Transverse colon (tissue), 4 donors: ENCODE data around the gene CFAP99. TPM values are rescaled to one million over a fixed set of nuclear protein-coding genes. Genes with fewer than 3 reads are reported as not detected.

Experiments
- DNase-seq: peaks from one replicate; pipeline ENCODE4 v3.0.0-alpha.2; 2019
- H3K27ac ChIP-seq, 4 donors: fragments of 200-600 bp; sonication (generic); 2 replicates each; pipeline ENCODE4 v1.5.1; 2016 to 2018; ENCODE audit warnings: inconsistent platforms in 4 of 4
- H3K27me3 ChIP-seq: fragments of 200-600 bp; sonication (generic); 2 replicates; pipeline ENCODE4 v1.5.1; 2017; ENCODE audit warnings: inconsistent platforms
- H3K36me3 ChIP-seq, 4 donors: fragments of 200-600 bp; sonication (generic); 2 replicates each; pipeline ENCODE4 v1.5.1; 2017 to 2019; ENCODE audit warnings: inconsistent platforms in 4 of 4
- H3K4me1 ChIP-seq, 4 donors: fragments of 200-600 bp; sonication (generic); 2 replicates each; pipeline ENCODE4 v1.5.1; 2017 to 2020; ENCODE audit warnings: inconsistent platforms in 4 of 4
- H3K4me3 ChIP-seq, 4 donors: fragments of 200-600 bp; sonication (generic); 1 replicate in 1 of 4; 2 replicates in 3 of 4; pipeline versions ENCODE4 v1.5.1 to v1.6.1; 2017 to 2019; ENCODE audit warnings: inconsistent platforms in 4 of 4
- H3K9me3 ChIP-seq, 2 donors: fragments of 200-600 bp; sonication (generic); 2 replicates each; pipeline ENCODE4 v1.5.1; 2017 to 2019; ENCODE audit warnings: inconsistent platforms in 2 of 2
- EP300 ChIP-seq: sonication (generic); formaldehyde crosslinking; IDR thresholded peaks from one replicate; pipeline ENCODE4 v1.6.1; 2017; ENCODE audit warnings: antibody characterized with exemption, low read depth
- POLR2A ChIP-seq: fragments of 450-650 bp; IDR thresholded peaks from one replicate; pipeline ENCODE4 v1.6.1; 2016; ENCODE audit warnings: antibody characterized with exemption, mild to moderate bottlenecking, moderate library complexity
- POLR2AphosphoS5 ChIP-seq, 3 donors: sonication (generic); formaldehyde crosslinking; IDR thresholded peaks; one replicate each; pipeline ENCODE4 v1.6.1; 2016; ENCODE audit warnings: antibody characterized with exemption in 3 of 3
- WGBS, 2 donors: methylation state at CpG; one replicate each; pipeline ENCODE4 v1.1.5; 2018; ENCODE audit warnings: low coverage in 1 of 2; 5-methylcytosine and 5-hydroxymethylcytosine counted together
- in situ Hi-C, 4 donors: fragments of 200-750 bp; cut with MboI; loops; one replicate each; pipeline versions ENCODE4 v1.15.0 to v1.15.1; 2017; ENCODE audit warnings: low sequenced_read_pairs in 3 of 4, low pct_ligation_motif_present in 1 of 4, low pct_unique_long_range_greater_than_20kb in 1 of 4
- intact Hi-C: fragments of 100-400 bp; cut with DNase I; formaldehyde crosslinking; loops from one replicate; pipeline ENCODE4 v1.15.1; 2023; ENCODE audit warnings: low total_unique reads
- total RNA-seq, 4 donors: library from RNA; depleted of rRNA; stranded (reverse); fragments of >200 nt; gene quantifications; one replicate each; pipeline ENCODE4 v1.1.0, GENCODE V29; 2016
- TF ChIP-seq, protein P1 (sequence below), 5 experiments: fragments of 200-600 bp in 3 of 5; fragments of 450-650 bp in 2 of 5; sonication (generic) in 3 of 5; IDR thresholded peaks; 1 replicate in 2 of 5; 2 replicates in 3 of 5; pipeline ENCODE4 v1.5.1; 2016 to 2017; ENCODE audit warnings: antibody characterized with exemption in 5 of 5, inconsistent platforms in 3 of 5, mild to moderate bottlenecking in 2 of 5, moderate library complexity in 1 of 5

CFAP99 gene
- total RNA-seq, 4 donors from 2014 or later: 0.32 to 0.82 (median 0.60) TPM; not detected in 1

DNA sequence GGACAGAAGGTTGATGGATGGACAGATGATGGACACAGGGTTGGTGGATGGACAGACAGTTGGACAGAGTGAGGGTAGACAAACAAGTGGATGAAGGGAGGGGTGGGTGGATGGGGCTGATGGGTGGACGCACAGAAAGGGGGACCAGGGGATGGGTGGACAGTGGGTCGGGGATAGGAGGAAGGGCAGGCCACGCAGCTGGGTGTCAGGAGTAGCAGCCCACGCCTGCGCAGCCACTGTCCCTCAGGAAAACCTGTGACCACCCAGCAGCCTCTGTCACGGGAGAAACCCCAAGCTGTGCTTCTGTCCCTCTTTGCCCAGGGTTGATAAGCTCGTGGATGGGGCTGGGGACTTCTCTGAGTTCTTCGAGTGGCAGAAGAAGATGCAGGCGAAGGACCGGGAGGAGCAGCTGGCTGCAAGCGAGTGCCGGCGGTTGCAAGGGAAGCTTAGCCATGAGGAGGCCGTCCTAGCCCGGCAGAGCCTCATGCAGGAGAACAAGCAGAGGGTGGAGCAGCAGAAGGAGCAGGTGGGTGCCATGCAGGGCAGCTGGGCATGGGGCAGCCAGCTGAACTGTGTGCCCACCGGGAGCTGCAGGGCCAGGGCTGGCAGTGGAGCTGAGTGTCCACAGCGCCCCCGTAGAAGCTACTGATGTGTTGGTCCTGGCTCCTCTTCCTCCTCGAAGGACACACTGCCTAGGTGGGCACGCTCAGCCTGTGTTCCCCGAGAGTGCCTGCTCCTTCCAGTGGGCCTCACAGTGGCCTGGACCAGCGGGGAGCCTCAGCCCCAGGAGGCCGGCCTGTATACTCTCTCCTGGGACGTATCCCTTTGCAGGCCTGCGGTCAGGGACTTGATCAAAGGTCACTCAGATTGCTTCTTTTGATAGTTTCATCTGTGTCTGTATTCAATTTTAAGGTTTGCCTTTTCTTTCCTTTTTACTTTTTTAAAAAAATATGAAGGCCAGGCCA lies 33.3 kb downstream of the CFAP99 start:
- Histone ChIP-seq H3K4me1 (no peaks in the 10 kb centered on the region), H3K36me3 (no peaks in the 10 kb centered on the region), H3K27ac (no peak overlapping the region), H3K27me3 (no peaks in the 10 kb centered on the region), H3K4me3 (no peak overlapping the region), H3K9me3 (no peaks in the 10 kb centered on the region)
- WGBS, 2 donors: 80 to 82% methylated on average over 16 to 22 of the region's 25 CpGs
- intact Hi-C loops (no loop called here), in situ Hi-C loops (loop anchor here in 1 of 4 donors (25.0 kb wide), 1 partner anchor 215 kb away; the partner anchor contains the start of genes HAUS3 and POLN)
- no peak for DNase-seq
- TF ChIP-seq, protein P1, sequence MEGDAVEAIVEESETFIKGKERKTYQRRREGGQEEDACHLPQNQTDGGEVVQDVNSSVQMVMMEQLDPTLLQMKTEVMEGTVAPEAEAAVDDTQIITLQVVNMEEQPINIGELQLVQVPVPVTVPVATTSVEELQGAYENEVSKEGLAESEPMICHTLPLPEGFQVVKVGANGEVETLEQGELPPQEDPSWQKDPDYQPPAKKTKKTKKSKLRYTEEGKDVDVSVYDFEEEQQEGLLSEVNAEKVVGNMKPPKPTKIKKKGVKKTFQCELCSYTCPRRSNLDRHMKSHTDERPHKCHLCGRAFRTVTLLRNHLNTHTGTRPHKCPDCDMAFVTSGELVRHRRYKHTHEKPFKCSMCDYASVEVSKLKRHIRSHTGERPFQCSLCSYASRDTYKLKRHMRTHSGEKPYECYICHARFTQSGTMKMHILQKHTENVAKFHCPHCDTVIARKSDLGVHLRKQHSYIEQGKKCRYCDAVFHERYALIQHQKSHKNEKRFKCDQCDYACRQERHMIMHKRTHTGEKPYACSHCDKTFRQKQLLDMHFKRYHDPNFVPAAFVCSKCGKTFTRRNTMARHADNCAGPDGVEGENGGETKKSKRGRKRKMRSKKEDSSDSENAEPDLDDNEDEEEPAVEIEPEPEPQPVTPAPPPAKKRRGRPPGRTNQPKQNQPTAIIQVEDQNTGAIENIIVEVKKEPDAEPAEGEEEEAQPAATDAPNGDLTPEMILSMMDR (IDR thresholded peaks at IDR 0.05): no peak
- no peak for TF ChIP-seq POLR2A
- TF ChIP-seq POLR2AphosphoS5 (IDR thresholded peaks at IDR 0.05): no peak
- TF ChIP-seq EP300: no peak

DNA sequence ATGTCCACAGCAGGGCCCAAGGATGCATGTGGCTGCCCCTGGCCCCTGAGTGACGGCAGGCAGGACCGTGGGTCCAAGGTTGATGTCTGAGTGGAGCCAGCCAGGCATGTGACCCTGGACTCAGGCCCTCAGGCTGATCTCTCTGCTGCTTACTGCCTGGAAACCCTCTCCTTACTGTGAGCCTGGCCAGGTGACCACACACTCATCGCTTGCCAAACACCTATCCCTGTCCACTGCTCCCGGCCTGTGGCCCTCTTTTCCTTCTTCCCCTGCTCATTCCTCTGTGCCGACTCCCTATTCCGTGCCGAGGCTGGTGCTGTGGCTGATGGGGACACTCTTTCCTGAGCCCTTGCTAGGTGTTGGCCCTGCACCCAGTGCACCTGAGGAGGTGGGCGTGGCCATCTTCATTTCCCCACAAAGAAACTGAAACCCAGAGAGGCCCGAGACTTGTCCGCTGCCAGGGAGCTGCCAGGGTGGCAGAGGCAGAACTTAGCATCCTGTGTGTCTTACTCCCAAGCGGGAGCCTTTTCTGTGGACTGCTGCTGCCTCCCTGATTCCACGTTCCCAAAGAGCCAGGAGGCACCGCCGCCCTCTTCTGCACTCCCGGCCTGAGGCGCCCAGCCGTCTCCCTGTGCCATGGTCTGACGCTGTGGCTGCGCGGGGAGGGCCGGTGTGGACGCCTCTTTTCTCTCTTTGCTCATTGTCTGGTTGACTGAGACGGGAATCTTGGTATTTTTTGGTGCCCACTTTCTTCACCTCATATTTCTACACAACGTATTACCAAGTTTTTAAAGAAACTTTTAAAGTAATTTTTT lies 38.9 kb downstream of the CFAP99 start:
- TF ChIP-seq, protein P1 (IDR thresholded peaks at IDR 0.05): no peak
- TF ChIP-seq EP300 (no peak), POLR2AphosphoS5 (IDR thresholded peaks at IDR 0.05) (no peak), POLR2A (no peak)
- Histone ChIP-seq H3K4me3 (no peak overlapping the region), H3K27me3 (no peaks in the 10 kb centered on the region), H3K36me3 (no peaks in the 10 kb centered on the region), H3K4me1 (peaks cover 4 to 6% (median 5%) of the 10 kb centered on the region in 4 donors), H3K27ac (no peak overlapping the region), H3K9me3 (no peaks in the 10 kb centered on the region)
- 77 to 90% methylated on average over 2 to 22 of the region's 24 CpGs for WGBS, 2 donors
- in situ Hi-C loops (loop anchor here in 1 of 4 donors (25.0 kb wide), 1 partner anchor 220 kb away; the partner anchor contains the start of genes HAUS3 and POLN), intact Hi-C loops (no loop called here)
- DNase-seq: no peak

DNA sequence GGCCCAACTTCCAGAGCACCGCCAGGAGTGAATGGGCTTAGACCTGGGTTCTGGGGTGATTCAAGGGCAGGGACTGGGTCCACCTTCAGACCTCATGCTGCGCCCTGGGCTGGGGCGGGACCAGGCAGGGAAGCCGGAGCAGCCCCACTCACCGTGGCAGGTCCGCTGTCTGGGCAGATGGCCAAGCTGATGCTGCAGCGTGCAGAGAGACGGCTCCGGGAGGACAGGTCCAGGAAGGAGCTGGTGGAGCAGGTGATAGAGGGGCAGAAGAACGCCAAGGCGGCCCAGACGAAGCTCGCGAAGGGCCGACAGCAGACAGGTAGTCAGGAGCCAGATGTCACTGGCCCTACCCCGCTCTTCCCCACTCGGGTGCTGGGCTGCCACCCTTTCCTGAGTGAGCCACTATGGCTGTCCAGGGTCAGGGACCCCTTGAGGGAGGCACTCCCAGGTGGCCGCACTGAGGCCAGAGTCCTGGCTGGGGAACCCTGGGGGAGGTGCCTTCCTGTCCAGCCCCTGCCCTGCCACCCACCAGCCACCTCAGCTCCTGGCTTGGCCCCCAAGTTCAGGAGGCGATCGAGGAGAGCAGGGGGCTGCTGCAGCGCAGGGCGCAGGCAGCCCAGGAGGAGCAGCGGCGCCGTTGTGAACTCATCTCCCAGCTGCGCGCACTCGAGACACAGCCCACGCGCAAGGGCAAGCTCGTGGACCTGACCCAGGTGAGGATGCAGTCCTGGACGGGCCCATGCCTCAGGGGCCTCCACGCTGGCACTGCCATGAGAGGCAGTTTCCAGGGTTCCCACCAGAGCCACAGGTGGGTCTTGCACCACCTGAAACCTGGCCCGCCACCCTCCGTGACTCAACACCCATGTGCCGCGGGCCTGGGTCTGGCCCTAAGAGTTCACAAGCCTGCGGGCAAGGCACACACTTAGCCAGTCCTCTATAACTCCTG lies 40.1 kb downstream of the CFAP99 start:
- no peak for DNase-seq
- intact Hi-C loops: no loop called here
- H3K27me3 ChIP-seq: no peaks in the 10 kb centered on the region
- H3K4me3 ChIP-seq: no peak overlapping the region
- TF ChIP-seq POLR2A (no peak), POLR2AphosphoS5 (IDR thresholded peaks at IDR 0.05) (no peak), EP300 (no peak)
- TF ChIP-seq, protein P1 (IDR thresholded peaks at IDR 0.05): no peak
- no peaks in the 10 kb centered on the region for H3K9me3 ChIP-seq
- H3K36me3 ChIP-seq: no peaks in the 10 kb centered on the region
- H3K4me1 ChIP-seq: peaks cover 4 to 12% (median 9%) of the 10 kb centered on the region in 4 donors
- in situ Hi-C loops: loop anchor here in 1 of 4 donors (25.0 kb wide), 1 partner anchor 222 kb away; the partner anchor contains the start of genes HAUS3 and POLN
- 80% methylated on average over 38 of the region's 38 CpGs; no CpG with 5 or more reads in 1 of the 2 donors for WGBS, 2 donors
- H3K27ac ChIP-seq: no peak overlapping the region
